ENCODE measurements around the gene SOS2. TPM values are rescaled to one million over a fixed set of nuclear protein-coding genes. Genes with fewer than 3 reads are reported as not detected.

Gene SOS2
- polyA plus RNA-seq, 3 donors: 9.3 to 24.3 (median 12.0) TPM

- no peak for TF ChIP-seq CTCF (IDR thresholded peaks at IDR 0.05)
- H3K4me2 ChIP-seq (replicated peaks; ENCODE audit: extremely low read depth, low read length, poor library complexity, severe bottlenecking): no peak overlapping the region
- Mint-ChIP-seq H3K27ac (peak overlapping the region in 1 of 7 donors; percentile 2), H3K9me3 (no peaks in the 10 kb centered on the region), H3K4me1 (peaks cover 26% of the 10 kb centered on the region), H3K4me3 (no peak overlapping the region), H3K27me3 (ENCODE audit: low read depth in 3 of 3) (peaks cover 0 to 2% (median 1%) of the 10 kb centered on the region in 3 donors), H3K36me3 (peaks cover 7 to 8% of the 10 kb centered on the region in 2 donors)
- DNase-seq: no peak
- no peak overlapping the region for H3K27ac ChIP-seq (ENCODE audit: low read depth in 1 of 2, low read length in 2 of 2)
- H3K4me3 ChIP-seq (replicated peaks in 1 of 3; ENCODE audit: low read depth in 2 of 3, low read length in 3 of 3): no peak overlapping the region
- no peaks in the 10 kb centered on the region for H3K27me3 ChIP-seq (ENCODE audit: control insufficient read depth in 2 of 2, insufficient read depth in 2 of 2, low read length in 2 of 2)
- H3K9ac ChIP-seq (ENCODE audit: insufficient read depth, low read length, poor library complexity, severe bottlenecking): no peak overlapping the region
- H4K20me1 ChIP-seq (ENCODE audit: insufficient read depth, low read length): no peaks in the 10 kb centered on the region
- intact Hi-C loops (cut with micrococcal nuclease): no loop called here
- no peak overlapping the region for H2AFZ ChIP-seq (ENCODE audit: insufficient read depth, low read depth, low read length, poor library complexity, severe bottlenecking)
- H3K4me1 ChIP-seq (ENCODE audit: control insufficient read depth in 1 of 2, insufficient read depth in 2 of 2, low read length in 2 of 2): peaks cover 23 to 24% of the 10 kb centered on the region in 2 donors
- H3K36me3 ChIP-seq (replicated peaks in 1 of 2; ENCODE audit: control insufficient read depth in 1 of 2, insufficient read depth in 2 of 2, low read length in 2 of 2): peaks cover 0 to 2% of the 10 kb centered on the region in 2 donors
- H3K9me3 ChIP-seq (replicated peaks in 1 of 2; ENCODE audit: control insufficient read depth in 1 of 2, insufficient read depth in 1 of 2, low read length in 2 of 2): no peaks in the 10 kb centered on the region
- WGBS (ENCODE audit: insufficient coverage): 100% methylated on average over 3 of the region's 11 CpGs
- H3K79me2 ChIP-seq (ENCODE audit: insufficient read depth, low read length): no peaks in the 10 kb centered on the region
These were observed 137.2 kb downstream of the SOS2 start for GRCh38 chr14:50094056-50094755.

GRCh38 chr14:50093496-50093895 lies 137.9 kb downstream of the SOS2 start:
- intact Hi-C loops (cut with micrococcal nuclease): no loop called here
- no peaks in the 10 kb centered on the region for H3K9me3 Mint-ChIP-seq
- Histone ChIP-seq H3K4me3 (replicated peaks in 1 of 3; ENCODE audit: low read depth in 2 of 3, low read length in 3 of 3) (no peak overlapping the region), H3K4me1 (ENCODE audit: control insufficient read depth in 1 of 2, insufficient read depth in 2 of 2, low read length in 2 of 2) (peaks cover 23 to 24% of the 10 kb centered on the region in 2 donors), H4K20me1 (ENCODE audit: insufficient read depth, low read length) (no peaks in the 10 kb centered on the region), H3K27me3 (ENCODE audit: control insufficient read depth in 2 of 2, insufficient read depth in 2 of 2, low read length in 2 of 2) (no peaks in the 10 kb centered on the region), H3K79me2 (ENCODE audit: insufficient read depth, low read length) (no peaks in the 10 kb centered on the region), H3K36me3 (replicated peaks in 1 of 2; ENCODE audit: control insufficient read depth in 1 of 2, insufficient read depth in 2 of 2, low read length in 2 of 2) (peaks cover 0 to 9% of the 10 kb centered on the region in 2 donors), H3K9me3 (replicated peaks in 1 of 2; ENCODE audit: control insufficient read depth in 1 of 2, insufficient read depth in 1 of 2, low read length in 2 of 2) (no peaks in the 10 kb centered on the region), H3K9ac (ENCODE audit: insufficient read depth, low read length, poor library complexity, severe bottlenecking) (no peak overlapping the region), H3K27ac (ENCODE audit: low read depth in 1 of 2, low read length in 2 of 2) (no peak overlapping the region), H3K4me2 (replicated peaks; ENCODE audit: extremely low read depth, low read length, poor library complexity, severe bottlenecking) (no peak overlapping the region), H2AFZ (ENCODE audit: insufficient read depth, low read depth, low read length, poor library complexity, severe bottlenecking) (no peak overlapping the region)
- peaks cover 8 to 10% of the 10 kb centered on the region in 2 donors for H3K36me3 Mint-ChIP-seq
- peak overlapping the region in 1 of 7 donors; percentile 81 for H3K27ac Mint-ChIP-seq
- H3K27me3 Mint-ChIP-seq (ENCODE audit: low read depth in 3 of 3): peaks cover 0 to 2% (median 1%) of the 10 kb centered on the region in 3 donors
- WGBS (ENCODE audit: insufficient coverage): 100% methylated on average over 1 of the region's 2 CpGs
- no peak for DNase-seq
- TF ChIP-seq CTCF (IDR thresholded peaks at IDR 0.05): no peak
- H3K4me3 Mint-ChIP-seq: no peak overlapping the region
- peaks cover 26% of the 10 kb centered on the region for H3K4me1 Mint-ChIP-seq

Measured in CD14-positive monocyte (primary cell).